ENCODE measurements around the gene SMCO2. TPM values are rescaled to one million over a fixed set of nuclear protein-coding genes. Genes with fewer than 3 reads are reported as not detected.

Gene SMCO2
- total RNA-seq, 2 experiments from 2014 or later = not detected

GRCh38 chr12:27545665-27546064, 99.1 kb downstream of the SMCO2 start:
- TF ChIP-seq CTCF (conservative IDR thresholded peaks at IDR 0.05; ENCODE audit: low read length) = no peak
- no peak for TF ChIP-seq EZH2phosphoT487 (IDR thresholded peaks at IDR 0.05; ENCODE audit: borderline replicate concordance, low read depth, low read length)
- no peaks in the 10 kb centered on the region for H4K20me1 ChIP-seq (ENCODE audit: insufficient read depth, low read length)
- H3K27ac ChIP-seq (ENCODE audit: low read depth, low read length, poor library complexity, severe bottlenecking) = no peak overlapping the region
- DNase-seq (ENCODE audit: low spot score) = no peak
- peaks cover 9% of the 10 kb centered on the region for H3K4me1 ChIP-seq (ENCODE audit: insufficient read depth, low read length, poor library complexity, severe bottlenecking)
- CTCF ChIA-PET (ENCODE audit: unreplicated experiment) = no interaction called here
- H2AFZ ChIP-seq (ENCODE audit: low read length) = no peak overlapping the region
- POLR2A ChIA-PET = no interaction called here
- H3K79me2 ChIP-seq (ENCODE audit: insufficient read depth, low read depth, low read length) = peaks cover 4% of the 10 kb centered on the region; the same call in 1 of the 2 replicates
- no TSS peak for BruUV-seq (replicated peaks)
- intact Hi-C loops (cut with micrococcal nuclease; ENCODE audit: unreplicated experiment) = no loop called here
- H3K4me2 ChIP-seq (ENCODE audit: low read length) = no peak overlapping the region
- no peaks in the 10 kb centered on the region for H3K36me3 ChIP-seq (ENCODE audit: insufficient read depth, low read length)
- H3K4me3 ChIP-seq (ENCODE audit: low read depth, low read length, poor library complexity, severe bottlenecking) = no peak overlapping the region
- no peaks in the 10 kb centered on the region for H3K9me3 ChIP-seq (ENCODE audit: low read length)
- H3K9me2 ChIP-seq (ENCODE audit: insufficient read depth, low read length) = no peaks in the 10 kb centered on the region

- Histone ChIP-seq H3K27ac (ENCODE audit: low read depth, low read length, poor library complexity, severe bottlenecking) (no peak overlapping the region), H3K4me3 (ENCODE audit: low read depth, low read length, poor library complexity, severe bottlenecking) (no peak overlapping the region), H3K79me2 (ENCODE audit: insufficient read depth, low read depth, low read length) (no peaks in the 10 kb centered on the region), H3K36me3 (ENCODE audit: insufficient read depth, low read length) (no peaks in the 10 kb centered on the region), H3K4me2 (ENCODE audit: low read length) (no peak overlapping the region), H4K20me1 (ENCODE audit: insufficient read depth, low read length) (no peaks in the 10 kb centered on the region), H3K9me2 (ENCODE audit: insufficient read depth, low read length) (no peaks in the 10 kb centered on the region), H3K9me3 (ENCODE audit: low read length) (no peaks in the 10 kb centered on the region), H3K4me1 (ENCODE audit: insufficient read depth, low read length, poor library complexity, severe bottlenecking) (no peaks in the 10 kb centered on the region), H2AFZ (ENCODE audit: low read length) (no peak overlapping the region)
- ChIA-PET CTCF (ENCODE audit: unreplicated experiment) (no interaction called here), POLR2A (no interaction called here)
- no TSS peak for BruUV-seq (replicated peaks)
- DNase-seq (ENCODE audit: low spot score) = no peak
- intact Hi-C loops (cut with micrococcal nuclease; ENCODE audit: unreplicated experiment) = no loop called here
- TF ChIP-seq CTCF (conservative IDR thresholded peaks at IDR 0.05; ENCODE audit: low read length) = no peak
- TF ChIP-seq EZH2phosphoT487 (IDR thresholded peaks at IDR 0.05; ENCODE audit: borderline replicate concordance, low read depth, low read length) = no peak
These were observed 101.1 kb downstream of the SMCO2 start for GRCh38 chr12:27547592-27547991.

GRCh38 chr12:27548301-27549199, 102.0 kb downstream of the SMCO2 start:
- no peaks in the 10 kb centered on the region for H3K4me1 ChIP-seq (ENCODE audit: insufficient read depth, low read length, poor library complexity, severe bottlenecking)
- H2AFZ ChIP-seq (ENCODE audit: low read length) = no peak overlapping the region
- H3K36me3 ChIP-seq (ENCODE audit: insufficient read depth, low read length) = no peaks in the 10 kb centered on the region
- no peak overlapping the region for H3K4me3 ChIP-seq (ENCODE audit: low read depth, low read length, poor library complexity, severe bottlenecking)
- CTCF ChIA-PET (ENCODE audit: unreplicated experiment) = no interaction called here
- H3K27ac ChIP-seq (ENCODE audit: low read depth, low read length, poor library complexity, severe bottlenecking) = no peak overlapping the region
- no peak for DNase-seq (ENCODE audit: low spot score)
- no peak for TF ChIP-seq CTCF (conservative IDR thresholded peaks at IDR 0.05; ENCODE audit: low read length)
- no peak for TF ChIP-seq EZH2phosphoT487 (IDR thresholded peaks at IDR 0.05; ENCODE audit: borderline replicate concordance, low read depth, low read length)
- POLR2A ChIA-PET = no interaction called here
- intact Hi-C loops (cut with micrococcal nuclease; ENCODE audit: unreplicated experiment) = no loop called here
- no peaks in the 10 kb centered on the region for H3K9me3 ChIP-seq (ENCODE audit: low read length)
- no TSS peak for BruUV-seq (replicated peaks)
- no peaks in the 10 kb centered on the region for H3K9me2 ChIP-seq (ENCODE audit: insufficient read depth, low read length)
- H4K20me1 ChIP-seq (ENCODE audit: insufficient read depth, low read length) = no peaks in the 10 kb centered on the region
- no peak overlapping the region for H3K4me2 ChIP-seq (ENCODE audit: low read length)
- no peaks in the 10 kb centered on the region for H3K79me2 ChIP-seq (ENCODE audit: insufficient read depth, low read depth, low read length)
